K562 (cell line): ENCODE data around the gene TFRC.

Experiments used
- POLR2A ChIP-seq: fragments of 450-650 bp; conservative IDR thresholded peaks from 2 replicates; pipeline ENCODE4 v1.6.1; 2016
- ZNF133 ChIP-seq: fragments of 250-450 bp; sonication (Bioruptor Pico); IDR thresholded peaks from 2 replicates; pipeline ENCODE4 v1.4.0; 2020; ENCODE audit warnings: mild to moderate bottlenecking
- ZNF561 ChIP-seq: fragments of 450-650 bp; formaldehyde crosslinking; conservative IDR thresholded peaks from 2 replicates; pipeline ENCODE4 v1.4.0; 2020; ENCODE audit warnings: mild to moderate bottlenecking, moderate library complexity

DNA sequence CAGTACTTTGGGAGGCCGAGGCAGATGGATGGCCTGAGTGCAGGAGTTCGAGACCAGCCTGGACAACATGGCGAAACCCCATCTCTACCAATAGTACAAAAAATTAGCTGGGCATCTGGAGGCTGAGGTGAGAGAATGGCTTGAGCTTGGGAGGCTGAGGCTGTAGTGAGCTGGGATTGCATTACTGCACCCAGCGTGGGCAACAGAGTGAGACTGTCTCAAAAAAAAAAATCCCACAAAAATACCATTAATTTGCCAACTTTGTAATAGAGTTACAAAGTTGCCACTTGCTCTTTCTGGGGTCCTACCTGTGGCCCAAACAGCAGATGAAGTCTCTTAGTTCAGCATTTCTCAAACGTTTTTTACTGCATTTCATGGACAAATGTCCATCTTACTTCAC, 6.0 kb upstream of the TFRC start:
- no peak for TF ChIP-seq ZNF561
- TF ChIP-seq ZNF133 = no peak
- TF ChIP-seq POLR2A = no peak
